IPS-18a (cell line): ENCODE data around the gene NDUFS4.

Experiments
- H3K27ac ChIP-seq: one replicate; pipeline ENCODE4 v1.5.1; 2013; ENCODE audit warnings: low read length
- H3K27me3 ChIP-seq: one replicate; pipeline ENCODE4 v1.6.1; 2013; ENCODE audit warnings: mild to moderate bottlenecking, low read length; ENCODE audit not compliant: control insufficient read depth, insufficient read depth
- H3K36me3 ChIP-seq: one replicate; pipeline ENCODE4 v1.6.1; 2013; ENCODE audit warnings: low read depth, low read length; ENCODE audit not compliant: control insufficient read depth
- H3K4me1 ChIP-seq: one replicate; pipeline ENCODE4 v1.6.1; 2013; ENCODE audit warnings: low read depth, low read length; ENCODE audit not compliant: control insufficient read depth
- H3K4me3 ChIP-seq: one replicate; pipeline ENCODE4 v1.5.1; 2013; ENCODE audit warnings: low read length
- H3K9ac ChIP-seq: one replicate; pipeline ENCODE4 v1.6.1; 2013; ENCODE audit warnings: mild to moderate bottlenecking, low read length, moderate library complexity
- H3K9me3 ChIP-seq: one replicate; pipeline ENCODE4 v1.6.1; 2013; ENCODE audit warnings: low read depth, low read length; ENCODE audit not compliant: control insufficient read depth

NDUFS4 gene

GRCh38 chr5:53714667-53715010 is 154.2 kb downstream of the NDUFS4 start:
- H3K9ac ChIP-seq = no peak overlapping the region
- H3K27ac ChIP-seq = no peak overlapping the region
- peaks cover 4% of the 10 kb centered on the region for H3K4me1 ChIP-seq
- no peaks in the 10 kb centered on the region for H3K9me3 ChIP-seq
- H3K4me3 ChIP-seq = no peak overlapping the region
- H3K36me3 ChIP-seq = no peaks in the 10 kb centered on the region
- H3K27me3 ChIP-seq = no peaks in the 10 kb centered on the region

DNA sequence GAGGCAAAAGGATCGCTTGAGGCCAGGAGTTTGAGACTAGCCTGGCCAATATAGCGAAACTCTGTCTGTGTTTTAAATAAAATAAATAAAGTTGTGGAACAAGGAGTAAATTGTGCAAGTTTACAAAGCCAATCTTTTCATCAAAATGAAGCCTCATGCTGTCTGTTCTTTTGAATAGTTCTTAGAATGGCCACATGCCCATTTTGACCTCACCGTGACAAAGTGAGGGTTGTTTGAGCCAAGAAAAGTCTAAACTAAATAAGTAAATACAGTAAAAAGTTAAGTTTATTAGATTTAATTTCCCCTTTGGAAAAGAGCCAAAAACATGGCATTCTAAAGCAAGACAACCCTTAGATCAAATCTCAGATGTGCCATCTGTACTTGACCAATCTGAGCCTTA is 165.7 kb downstream of the NDUFS4 start:
- H3K9me3 ChIP-seq = no peaks in the 10 kb centered on the region
- H3K4me1 ChIP-seq = no peaks in the 10 kb centered on the region
- H3K4me3 ChIP-seq = no peak overlapping the region

DNA sequence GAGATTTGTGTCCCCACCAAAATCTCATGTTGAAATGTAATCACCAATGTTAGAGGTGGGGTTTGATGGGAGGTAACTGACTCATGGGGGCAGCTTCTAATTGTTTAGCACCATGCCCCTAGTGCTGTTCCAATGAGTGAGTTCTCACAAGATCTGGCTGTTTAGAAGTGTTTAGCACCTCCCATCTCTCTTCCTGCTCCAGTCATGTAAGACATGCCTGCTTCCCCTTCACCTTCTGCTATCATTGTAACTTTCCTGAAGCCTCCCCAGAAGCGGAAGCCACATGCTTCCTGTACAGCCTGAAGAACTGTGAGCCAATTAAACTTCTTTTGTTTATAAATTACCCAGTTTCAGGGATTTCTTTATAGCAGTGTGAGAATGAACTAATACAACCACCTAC is 170.5 kb downstream of the NDUFS4 start:
- Histone ChIP-seq H3K9me3 (no peaks in the 10 kb centered on the region), H3K36me3 (no peaks in the 10 kb centered on the region), H3K27ac (no peak overlapping the region), H3K4me3 (no peak overlapping the region), H3K27me3 (no peaks in the 10 kb centered on the region), H3K4me1 (no peaks in the 10 kb centered on the region), H3K9ac (no peak overlapping the region)

More for the DNA sequence above, 165.7 kb downstream of the NDUFS4 start:
- Histone ChIP-seq H3K9ac (no peak overlapping the region), H3K36me3 (no peaks in the 10 kb centered on the region), H3K27ac (no peak overlapping the region), H3K27me3 (no peaks in the 10 kb centered on the region)
